BJ (cell line): ENCODE data around the gene MTM1. TPM values are rescaled to one million over a fixed set of nuclear protein-coding genes. Genes with fewer than 3 reads are reported as not detected.

Experiments
- CTCF ChIA-PET: fragments of 350-600 bp; formaldehyde crosslinking; extraction: SDS; loops from one replicate; lab custom pipeline; 2021; ENCODE audit warnings: antibody characterized with exemption, inconsistent platforms; lab: Yijun Ruan, JAX
- POLR2A ChIA-PET: fragments of 300-600 bp; sonication (Branson Sonifier 250); formaldehyde crosslinking; extraction: SDS; loops from one replicate; lab custom pipeline; 2021; ENCODE audit warnings: antibody characterized with exemption; lab: Charles Lee
- DNase-seq: peaks from one replicate; pipeline ENCODE4 v3.0.0-alpha.2; 2011; ENCODE audit warnings: low read depth
- H3K27me3 ChIP-seq: 2 replicates; pipeline ENCODE4 v1.6.0; 2011; ENCODE audit warnings: low read length; ENCODE audit not compliant: control insufficient read depth, insufficient read depth
- H3K36me3 ChIP-seq: 2 replicates; pipeline ENCODE4 v1.5.1; 2011; ENCODE audit warnings: low read length; ENCODE audit not compliant: control insufficient read depth, insufficient read depth
- H3K4me3 ChIP-seq: 2 replicates; pipeline ENCODE4 v1.5.1; 2011; ENCODE audit warnings: low read depth, mild to moderate bottlenecking, control low read depth, low read length
- polyA plus RNA-seq: library from polyadenylated mRNA; depleted of rRNA; stranded (reverse); fragments of >200 nt; gene quantifications from 2 replicates; pipeline ENCODE4 v1.2.3, GENCODE V29; 2011
- TF ChIP-seq, protein P1 (sequence below): IDR thresholded peaks from 2 replicates; pipeline ENCODE4 v1.5.1; 2011; ENCODE audit warnings: low read depth, mild to moderate bottlenecking, control low read depth, inconsistent platforms, low read length, moderate library complexity; ENCODE audit not compliant: insufficient read depth

Gene MTM1
- polyA plus RNA-seq, 1 experiment = 2.6 TPM

DNA sequence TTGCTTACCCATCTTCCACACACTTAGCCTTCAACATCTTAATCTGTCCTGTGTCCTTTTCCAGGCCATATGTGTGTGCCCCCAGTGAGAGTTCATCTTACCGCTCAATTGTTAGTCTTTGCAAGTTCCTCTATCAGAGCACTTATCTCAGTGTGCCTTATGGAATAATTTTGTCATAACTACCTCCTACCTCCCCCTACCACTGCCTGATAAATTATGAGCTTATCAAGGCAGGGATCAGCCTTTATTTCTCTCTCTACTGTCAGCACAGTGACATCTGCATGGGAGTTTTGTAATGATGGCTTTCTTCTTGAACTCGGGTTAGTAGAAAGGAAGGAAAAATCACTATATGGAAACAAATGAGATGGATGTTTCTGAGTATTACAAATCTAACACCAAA is 53.2 kb downstream of the MTM1 start:
- no peaks in the 10 kb centered on the region; the same call in 1 of the 2 replicates for H3K36me3 ChIP-seq
- TF ChIP-seq, protein P1, sequence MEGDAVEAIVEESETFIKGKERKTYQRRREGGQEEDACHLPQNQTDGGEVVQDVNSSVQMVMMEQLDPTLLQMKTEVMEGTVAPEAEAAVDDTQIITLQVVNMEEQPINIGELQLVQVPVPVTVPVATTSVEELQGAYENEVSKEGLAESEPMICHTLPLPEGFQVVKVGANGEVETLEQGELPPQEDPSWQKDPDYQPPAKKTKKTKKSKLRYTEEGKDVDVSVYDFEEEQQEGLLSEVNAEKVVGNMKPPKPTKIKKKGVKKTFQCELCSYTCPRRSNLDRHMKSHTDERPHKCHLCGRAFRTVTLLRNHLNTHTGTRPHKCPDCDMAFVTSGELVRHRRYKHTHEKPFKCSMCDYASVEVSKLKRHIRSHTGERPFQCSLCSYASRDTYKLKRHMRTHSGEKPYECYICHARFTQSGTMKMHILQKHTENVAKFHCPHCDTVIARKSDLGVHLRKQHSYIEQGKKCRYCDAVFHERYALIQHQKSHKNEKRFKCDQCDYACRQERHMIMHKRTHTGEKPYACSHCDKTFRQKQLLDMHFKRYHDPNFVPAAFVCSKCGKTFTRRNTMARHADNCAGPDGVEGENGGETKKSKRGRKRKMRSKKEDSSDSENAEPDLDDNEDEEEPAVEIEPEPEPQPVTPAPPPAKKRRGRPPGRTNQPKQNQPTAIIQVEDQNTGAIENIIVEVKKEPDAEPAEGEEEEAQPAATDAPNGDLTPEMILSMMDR = no peak
- H3K4me3 ChIP-seq = no peak overlapping the region
- no peaks in the 10 kb centered on the region for H3K27me3 ChIP-seq
- ChIA-PET POLR2A (interaction anchor here (0.7 kb wide), 1 partner anchor 11 kb away, joined by 3 read pairs; no protein-coding TSS in a partner anchor), CTCF (no interaction called here)
- DNase-seq = no peak

DNA sequence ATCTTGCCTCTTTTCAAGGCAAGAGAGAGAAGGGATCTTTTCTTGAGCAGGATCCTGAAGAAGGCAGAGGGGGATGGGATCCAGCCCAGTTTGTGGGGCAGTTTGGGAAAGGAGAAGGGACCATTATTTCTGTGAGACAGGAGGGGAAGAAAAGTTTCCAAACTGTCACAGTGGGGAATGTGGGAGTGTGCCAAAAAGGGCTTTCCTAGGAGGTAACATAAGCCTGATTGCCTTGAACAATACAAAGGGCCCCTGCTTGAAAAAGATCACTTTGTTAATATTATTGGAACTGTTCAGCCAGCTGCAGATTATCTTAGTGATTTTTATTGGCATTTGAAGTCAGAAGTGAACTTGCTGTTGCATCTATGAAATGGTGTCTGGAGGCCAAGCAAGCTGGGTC is 55.2 kb downstream of the MTM1 start:
- TF ChIP-seq, protein P1 = no peak
- ChIA-PET POLR2A (no interaction called here), CTCF (no interaction called here)
- DNase-seq = no peak
- Histone ChIP-seq H3K36me3 (no peaks in the 10 kb centered on the region; the same call in 1 of the 2 replicates), H3K27me3 (no peaks in the 10 kb centered on the region), H3K4me3 (no peak overlapping the region)

DNA sequence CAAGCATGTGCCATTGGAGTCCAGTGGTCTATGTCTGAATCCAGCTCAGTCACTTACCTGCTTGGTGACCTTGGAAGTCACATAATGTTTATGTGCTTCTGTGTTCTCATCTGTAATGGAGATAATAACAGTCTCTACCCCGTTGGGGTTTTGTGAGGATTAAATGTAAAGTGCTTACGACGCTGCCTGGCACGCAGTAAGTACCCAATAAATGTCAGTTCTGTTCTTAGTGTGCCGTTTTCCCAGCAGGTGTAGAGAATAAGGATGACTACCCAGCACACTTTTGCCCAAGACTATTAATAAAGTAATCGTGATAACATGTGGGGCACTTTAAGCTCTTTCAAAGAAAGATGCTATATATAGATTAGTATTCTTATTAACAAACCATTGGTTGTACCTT is 56.7 kb downstream of the MTM1 start:
- TF ChIP-seq, protein P1 = no peak
- Histone ChIP-seq H3K27me3 (no peaks in the 10 kb centered on the region), H3K36me3 (no peaks in the 10 kb centered on the region; the same call in 1 of the 2 replicates), H3K4me3 (no peak overlapping the region)
- CTCF ChIA-PET = no interaction called here
- POLR2A ChIA-PET = no interaction called here
- no peak for DNase-seq

DNA sequence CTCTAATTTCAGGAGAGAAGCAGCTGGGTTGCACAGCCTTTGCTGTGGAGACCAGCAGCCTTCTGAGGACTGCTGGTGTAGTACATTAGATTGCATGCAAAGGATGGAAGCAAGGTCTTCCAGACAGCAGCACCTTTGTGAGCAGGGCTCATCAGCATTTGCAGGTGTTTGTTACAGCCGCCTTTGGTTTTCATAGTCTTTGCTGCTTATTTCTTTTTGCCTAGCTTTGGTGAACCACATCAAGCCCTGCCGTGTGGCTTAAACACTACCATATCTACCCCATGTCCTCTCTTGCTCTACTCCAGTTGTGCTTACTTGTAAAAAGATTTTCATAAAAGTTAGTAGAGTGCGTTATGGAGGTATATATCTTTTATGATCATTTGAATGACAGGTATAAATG is 57.5 kb downstream of the MTM1 start:
- Histone ChIP-seq H3K27me3 (no peaks in the 10 kb centered on the region), H3K36me3 (no peaks in the 10 kb centered on the region; the same call in 1 of the 2 replicates), H3K4me3 (no peak overlapping the region)
- POLR2A ChIA-PET = no interaction called here
- CTCF ChIA-PET = no interaction called here
- TF ChIP-seq, protein P1 = no peak
- no peak for DNase-seq

DNA sequence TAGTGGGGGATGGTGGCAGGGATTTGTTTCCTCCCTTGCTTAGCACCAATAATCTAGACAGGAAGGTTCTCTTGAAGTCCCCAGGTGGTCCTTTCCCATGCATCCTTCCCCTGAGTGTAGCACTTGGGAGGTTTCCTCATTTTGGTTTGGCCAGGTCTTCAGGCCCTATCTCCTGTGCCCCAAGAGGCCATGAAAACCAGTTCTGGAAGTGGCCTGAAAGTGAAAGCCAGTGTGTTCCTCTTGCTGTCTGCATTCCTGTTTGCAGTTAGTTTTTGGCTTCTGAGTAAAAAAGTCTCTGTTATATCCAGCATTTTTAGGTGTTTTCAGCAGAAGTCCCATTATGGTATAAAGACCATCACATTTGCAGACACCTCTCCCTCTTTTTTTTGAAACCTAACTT is 59.5 kb downstream of the MTM1 start:
- TF ChIP-seq, protein P1 = no peak
- Histone ChIP-seq H3K27me3 (no peaks in the 10 kb centered on the region), H3K36me3 (no peaks in the 10 kb centered on the region; the same call in 1 of the 2 replicates), H3K4me3 (no peak overlapping the region)
- ChIA-PET POLR2A (no interaction called here), CTCF (no interaction called here)
- DNase-seq = no peak
